HG03196 (cell line): ENCODE results near the gene SRSF3.
"Not testable (repeated sequence)": the region's sequence is repeated elsewhere in the genome, so short reads cannot be mapped to it uniquely, and the experiment has no call there.

Source experiments
- ATAC-seq: cut with Tn5 transposase; IDR thresholded peaks from one replicate; pipeline ENCODE4 v1.9.1; 2021; ENCODE audit not compliant: unreplicated experiment

The SRSF3 gene

DNA sequence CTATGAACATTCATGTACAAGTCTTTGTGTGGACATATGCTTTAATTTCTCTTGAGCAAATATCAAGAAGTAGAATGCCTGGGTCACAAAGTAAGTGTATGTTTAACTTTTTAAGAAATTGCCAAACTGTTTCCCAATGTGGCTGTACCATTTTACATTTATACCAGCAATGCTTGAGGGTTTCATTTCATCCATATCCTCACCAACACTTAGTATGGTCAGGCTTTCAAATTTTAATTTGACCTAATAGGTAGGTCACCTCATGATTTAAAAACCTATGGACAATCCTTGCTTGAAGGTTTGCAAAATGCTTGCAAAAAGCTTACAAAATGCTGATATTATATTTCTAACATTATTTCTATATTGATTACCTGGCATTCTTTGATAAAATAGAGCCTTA, 19.5 kb upstream of the SRSF3 start:
- no peak for ATAC-seq

DNA sequence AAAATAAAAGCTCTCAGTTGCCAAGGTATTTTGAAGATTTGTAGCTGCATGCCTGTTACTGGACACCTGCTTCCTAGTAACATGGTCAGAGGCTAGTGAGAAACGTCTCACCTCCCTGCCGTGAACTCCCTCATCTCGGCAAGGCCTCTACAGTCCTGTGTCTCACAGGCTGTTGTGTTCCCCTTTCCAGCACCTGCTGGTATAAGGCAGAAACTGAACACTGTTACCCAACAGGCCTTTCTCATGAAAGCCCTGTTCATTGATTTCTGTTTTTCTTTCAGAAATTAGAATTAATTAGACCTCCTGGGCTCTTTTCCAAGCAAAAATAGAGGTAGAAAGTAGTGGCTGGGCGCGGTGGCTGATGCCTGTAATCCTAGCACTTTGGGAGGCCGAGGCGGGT, 17.6 kb upstream of the SRSF3 start:
- ATAC-seq, result no peak

DNA sequence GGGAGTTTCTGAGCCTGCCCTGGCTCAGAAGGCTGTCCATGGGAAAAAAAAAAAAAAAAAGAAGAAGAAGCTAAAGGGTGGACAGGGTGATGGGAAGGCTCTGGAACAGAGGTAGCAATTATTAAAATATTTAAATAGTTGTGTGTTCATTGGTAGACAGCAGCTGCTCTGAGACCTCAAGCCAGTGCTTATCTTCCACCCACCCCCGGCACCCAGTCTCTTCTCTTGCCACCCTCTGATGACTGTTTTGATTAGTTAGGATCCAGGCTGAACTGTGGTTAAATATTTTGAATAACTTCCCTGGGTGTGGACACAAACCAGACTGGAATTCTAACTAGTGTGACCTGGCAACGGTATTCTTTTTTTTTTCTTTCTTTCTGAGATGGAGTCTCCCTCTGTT, 16.9 kb upstream of the SRSF3 start:
- no peak for ATAC-seq

DNA sequence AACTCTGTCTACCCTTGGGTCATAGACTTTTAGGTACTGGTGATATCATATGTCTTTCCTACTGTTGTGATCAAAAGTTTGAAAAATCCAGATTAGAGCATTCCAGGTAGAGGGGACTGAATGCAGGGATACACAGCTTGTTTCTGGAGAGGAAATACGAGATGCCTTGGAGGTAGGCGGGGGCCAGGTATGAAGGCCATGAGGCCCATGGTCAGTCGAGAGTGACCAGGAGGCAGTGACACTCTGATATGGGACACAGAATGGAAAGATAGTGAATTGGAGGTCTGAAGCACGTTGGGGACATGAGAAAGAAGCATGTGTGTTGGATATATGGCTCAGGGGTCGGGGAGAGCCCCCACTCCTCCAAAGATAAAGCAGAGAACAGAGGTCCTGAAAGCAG, 16.1 kb upstream of the SRSF3 start:
- no peak for ATAC-seq

DNA sequence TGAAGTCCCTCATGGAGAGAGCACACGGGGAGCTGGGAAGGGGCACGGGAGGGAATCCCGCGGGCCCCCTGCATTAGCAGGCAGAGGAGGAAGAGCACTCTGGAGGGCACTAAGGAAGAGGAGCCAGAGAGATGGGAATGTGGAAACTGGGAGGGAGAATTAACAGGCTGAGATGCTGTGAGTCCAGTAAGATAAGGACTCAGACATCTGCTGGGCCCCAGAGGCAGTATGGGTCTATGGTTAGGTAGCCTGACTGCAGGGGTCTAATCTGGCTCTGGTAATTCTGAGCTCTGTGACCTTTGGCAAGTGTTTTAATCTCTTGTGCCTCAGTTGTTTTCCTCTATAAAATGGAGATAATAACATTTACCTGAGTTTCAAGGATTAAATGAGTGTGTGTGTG, 15.7 kb upstream of the SRSF3 start:
- ATAC-seq, result no peak

DNA sequence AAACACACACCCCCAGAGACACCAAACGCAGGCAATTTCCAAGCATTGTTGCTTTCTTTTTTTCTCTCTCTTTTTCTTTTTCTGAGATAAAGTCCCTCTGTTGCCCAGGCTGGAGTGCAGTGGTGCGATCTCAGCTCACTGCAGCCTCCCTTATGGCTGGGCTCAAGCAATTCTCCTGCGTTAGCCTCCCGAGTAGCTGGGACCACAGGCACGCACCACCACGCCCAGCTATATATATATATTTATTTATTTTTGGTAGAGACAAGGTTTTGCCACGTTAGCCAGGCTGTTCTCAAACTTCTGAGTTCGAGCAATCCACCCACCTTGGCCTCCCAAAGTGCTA, 14.0 kb upstream of the SRSF3 start:
- no peak for ATAC-seq

DNA sequence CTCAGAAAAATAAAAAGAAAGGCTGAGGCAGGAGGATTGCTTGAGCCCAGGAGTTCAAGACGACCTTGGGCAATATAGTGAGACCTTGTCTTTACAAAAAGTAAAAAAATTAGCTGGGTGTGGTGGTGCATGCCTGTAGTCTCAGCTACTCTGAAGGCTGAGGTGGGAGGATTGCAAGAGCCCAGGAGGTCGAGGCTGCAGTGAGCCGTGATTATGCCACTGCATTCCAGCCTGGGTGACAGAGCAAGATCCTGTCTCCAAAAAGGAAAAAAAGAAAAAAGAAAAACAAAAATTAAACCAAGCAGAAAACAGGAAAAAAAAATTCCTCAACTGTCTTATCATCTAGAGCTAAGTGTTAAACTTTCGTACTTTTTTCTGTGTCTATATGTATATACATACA, 12.4 kb upstream of the SRSF3 start:
- ATAC-seq, result no peak

DNA sequence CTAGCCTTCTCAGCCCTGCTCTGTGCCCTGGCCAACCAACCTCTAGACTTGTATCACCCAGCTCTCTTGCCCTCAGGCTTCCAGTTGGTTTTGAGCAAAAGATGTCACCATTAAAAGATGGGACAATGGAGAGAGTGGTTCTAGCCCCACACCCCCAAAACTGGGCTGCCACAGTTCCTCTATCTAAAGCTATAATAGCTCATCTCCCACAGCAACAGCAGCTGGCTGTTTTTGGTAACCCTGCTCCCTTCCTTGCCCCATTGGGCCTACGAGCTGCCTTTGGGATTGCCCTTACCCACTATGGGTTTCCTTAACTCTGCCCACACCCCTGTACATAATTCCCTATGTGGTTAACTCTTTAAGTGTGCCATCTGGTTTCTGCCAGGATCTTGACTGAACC, 7.6 kb upstream of the SRSF3 start:
- no peak for ATAC-seq

DNA sequence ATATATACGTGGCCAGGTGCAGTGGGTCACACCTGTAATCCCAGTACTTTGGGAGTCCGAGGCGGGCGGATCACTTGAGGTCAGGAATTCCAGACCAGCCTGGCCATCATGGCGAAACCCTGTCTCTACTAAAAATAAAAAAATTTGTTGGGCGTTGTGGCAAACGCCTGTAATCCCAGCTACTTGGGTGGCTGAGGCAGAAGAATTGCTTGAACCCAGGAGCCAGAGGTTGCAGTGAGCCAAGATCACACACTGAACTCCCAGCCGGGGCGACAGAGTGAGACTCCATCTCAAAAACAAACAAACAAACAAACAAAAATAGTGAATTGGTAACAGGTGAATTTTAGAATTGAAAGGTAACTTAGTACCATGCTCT, 5.1 kb upstream of the SRSF3 start:
- ATAC-seq, result not testable (repeated sequence)

DNA sequence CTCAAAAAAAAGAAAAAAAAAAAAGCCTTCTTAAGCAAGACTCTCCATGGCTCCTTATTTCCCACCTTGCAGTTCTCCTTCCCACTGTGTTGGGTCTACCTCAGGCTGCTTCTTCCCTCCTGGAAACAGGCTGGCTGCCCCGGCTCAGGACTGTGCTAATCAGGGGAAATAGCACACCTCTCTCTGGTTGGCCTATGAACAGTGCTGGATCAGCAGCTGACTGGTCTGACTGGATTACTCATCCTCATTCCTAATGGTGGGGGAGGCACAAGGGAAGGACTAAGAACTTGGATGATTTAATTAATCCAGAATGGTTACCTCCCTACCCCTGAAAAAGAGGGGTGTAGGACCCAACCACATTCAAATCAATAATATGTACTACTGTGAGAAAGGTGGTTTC, 3.9 kb upstream of the SRSF3 start:
- no peak for ATAC-seq

DNA sequence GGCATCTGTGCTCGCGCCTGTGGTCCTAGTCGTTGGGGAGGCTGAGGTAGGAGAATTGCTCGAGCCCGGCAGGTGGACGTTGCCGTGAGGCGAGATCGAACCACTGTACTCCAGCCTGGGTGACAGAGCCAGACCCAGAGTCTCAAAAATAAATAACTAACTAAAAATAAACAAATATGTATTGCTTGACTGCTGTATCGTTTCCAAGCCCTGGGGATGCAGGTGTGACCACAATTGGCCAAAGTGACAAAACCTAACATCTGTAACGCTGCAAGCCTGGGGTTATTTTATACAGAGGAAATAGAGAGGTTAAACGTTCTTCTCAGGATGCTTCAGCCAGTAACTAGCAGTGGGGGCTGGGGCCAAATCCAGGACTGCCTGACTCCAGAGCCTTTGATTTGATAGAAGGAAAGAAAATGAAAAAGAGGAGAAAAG, 1.9 kb upstream of the SRSF3 start:
- peak; percentile 40 for ATAC-seq

DNA sequence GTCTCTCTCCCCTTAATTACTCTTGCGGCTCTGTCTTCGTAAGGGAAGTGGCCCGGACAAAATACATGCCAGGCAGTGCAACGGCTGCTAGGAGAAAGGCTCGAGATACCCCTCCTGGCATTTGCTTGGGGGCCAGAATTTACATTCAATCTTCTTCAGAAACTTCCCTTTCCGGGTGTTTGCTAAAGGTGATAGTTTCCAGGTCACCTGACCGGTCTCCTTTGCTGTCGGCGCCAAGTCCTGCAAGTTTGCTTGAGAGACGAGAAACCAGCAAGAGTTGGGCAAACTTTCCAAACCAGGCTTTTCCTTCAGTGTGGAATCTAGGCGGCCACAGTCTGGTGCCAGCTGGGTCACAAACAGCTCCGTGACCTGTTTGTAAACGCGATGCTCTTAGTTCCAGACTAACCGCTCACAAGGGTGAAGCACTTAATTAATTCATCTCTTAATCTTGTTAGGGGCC, 563 bp upstream of the SRSF3 start:
- peak; percentile 21 for ATAC-seq

DNA sequence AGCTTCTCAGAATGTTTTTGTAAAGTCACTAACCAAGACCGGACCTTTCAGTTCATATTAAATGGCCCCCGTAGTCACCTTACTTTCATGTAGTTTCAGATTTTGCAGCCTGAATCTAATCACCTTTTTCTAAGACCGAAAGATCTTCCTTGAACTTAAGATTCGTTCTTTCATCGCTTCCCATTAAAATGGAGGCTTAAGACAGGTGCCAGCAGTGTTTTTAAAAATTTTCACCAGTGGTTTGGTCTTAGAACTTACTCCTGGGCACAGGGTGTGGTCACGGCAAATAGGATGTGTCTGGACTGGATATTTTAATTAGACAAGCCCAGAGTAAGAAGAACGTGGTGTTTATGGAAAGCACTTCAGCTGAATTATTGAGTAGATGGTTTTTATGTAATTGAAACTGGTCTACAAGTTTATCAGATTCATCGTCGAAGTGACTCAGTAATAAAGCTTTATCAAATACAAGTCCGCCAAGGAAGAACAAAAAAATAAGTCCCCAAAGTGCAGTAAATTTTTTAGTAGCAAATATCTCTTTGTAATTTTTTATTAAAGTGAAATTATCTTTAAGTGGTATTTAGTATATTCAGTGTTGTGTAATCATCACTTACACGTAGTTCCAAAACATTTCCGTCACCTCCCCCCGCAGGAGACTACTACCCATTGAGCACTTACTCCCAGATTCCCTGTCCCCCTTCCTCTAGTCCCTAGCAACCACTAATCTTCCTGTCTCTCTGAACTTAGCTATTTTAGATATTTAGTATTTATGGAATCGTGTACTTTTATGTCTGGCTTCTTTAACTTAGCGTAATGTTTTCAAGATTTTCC, 868 bp downstream of the SRSF3 start:
- no peak for ATAC-seq

DNA sequence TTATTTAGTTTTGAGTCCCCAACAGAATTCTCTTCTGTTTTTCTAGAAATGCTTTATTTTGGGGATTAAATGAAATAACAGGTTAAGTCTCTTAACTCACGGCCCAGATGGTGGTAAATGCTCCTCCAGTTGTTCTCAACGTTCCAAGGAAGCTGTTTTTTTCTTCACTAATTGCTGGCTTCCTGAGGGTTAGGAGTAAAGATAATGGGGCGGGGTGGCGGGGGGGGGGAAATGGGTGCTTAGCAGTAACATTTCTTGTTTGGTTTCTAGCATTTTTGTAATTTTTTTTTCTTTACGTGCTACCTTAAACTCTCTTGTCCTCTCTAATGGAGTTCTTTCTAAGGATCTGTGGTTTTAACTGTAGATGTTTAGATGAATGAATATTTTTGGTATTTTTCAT, 2.2 kb downstream of the SRSF3 start:
- no peak for ATAC-seq

DNA sequence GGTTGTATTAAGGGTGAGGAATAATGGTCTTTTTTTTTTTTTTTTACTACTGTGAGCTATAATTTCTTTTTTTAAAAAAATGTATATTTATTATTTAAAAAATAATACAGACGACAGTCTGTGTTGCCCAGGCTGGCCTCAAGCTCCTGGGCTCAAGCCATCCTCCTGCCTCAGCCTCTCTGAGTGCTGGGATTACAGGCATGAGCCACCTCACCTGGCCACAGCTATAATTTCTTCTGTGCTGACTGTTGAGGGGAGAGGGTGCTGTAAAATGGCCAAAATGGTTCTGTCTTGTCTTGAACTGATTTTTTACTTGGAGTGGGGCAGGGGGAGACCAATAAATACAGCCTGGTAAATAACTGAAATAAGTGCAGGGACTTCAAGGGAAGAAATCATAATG, 3.6 kb downstream of the SRSF3 start:
- ATAC-seq, result no peak

DNA sequence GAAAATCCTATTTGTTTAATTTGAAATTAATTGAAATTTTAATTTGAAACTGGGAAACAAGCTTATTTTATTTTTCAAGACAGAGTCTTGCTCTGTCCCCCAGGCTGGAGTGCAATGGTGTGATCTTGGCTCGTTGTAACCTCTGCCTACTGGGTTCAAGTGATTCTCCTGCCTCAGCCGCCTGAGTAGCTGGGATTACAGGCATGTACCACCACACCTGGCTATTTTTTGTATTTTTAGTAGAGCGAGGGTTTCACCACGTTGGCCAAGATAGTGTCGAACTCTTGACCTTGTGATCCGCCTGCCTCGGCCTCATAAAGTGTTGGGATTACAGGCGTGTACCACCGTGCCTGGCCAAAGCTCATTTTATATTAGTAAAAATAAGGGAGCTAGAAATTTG, 4.2 kb downstream of the SRSF3 start:
- no peak for ATAC-seq

DNA sequence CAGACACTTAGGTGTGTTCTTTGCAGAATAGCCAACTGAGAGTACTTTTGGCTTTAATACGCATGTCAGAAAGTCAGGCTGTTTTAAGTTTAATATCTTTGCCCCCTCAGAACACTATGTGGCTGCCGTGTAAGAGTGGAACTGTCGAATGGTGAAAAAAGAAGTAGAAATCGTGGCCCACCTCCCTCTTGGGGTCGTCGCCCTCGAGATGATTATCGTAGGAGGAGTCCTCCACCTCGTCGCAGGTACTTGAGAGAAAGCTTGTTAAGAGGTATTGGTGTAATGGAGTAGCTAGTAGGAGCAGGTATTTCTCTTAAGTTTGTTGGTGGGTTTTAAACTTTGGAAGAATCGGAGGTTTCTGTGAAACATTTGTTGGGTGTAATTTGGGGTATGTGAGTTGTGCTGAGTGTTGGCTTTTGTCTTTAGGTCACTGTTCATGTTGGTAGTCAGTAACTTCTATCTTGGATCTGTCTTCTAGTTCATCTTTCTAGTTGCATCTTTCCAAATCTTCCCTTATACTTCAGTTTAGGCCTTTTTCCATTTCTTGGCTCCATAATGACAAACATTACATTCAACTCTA, 4.7 kb downstream of the SRSF3 start:
- no peak for ATAC-seq

DNA sequence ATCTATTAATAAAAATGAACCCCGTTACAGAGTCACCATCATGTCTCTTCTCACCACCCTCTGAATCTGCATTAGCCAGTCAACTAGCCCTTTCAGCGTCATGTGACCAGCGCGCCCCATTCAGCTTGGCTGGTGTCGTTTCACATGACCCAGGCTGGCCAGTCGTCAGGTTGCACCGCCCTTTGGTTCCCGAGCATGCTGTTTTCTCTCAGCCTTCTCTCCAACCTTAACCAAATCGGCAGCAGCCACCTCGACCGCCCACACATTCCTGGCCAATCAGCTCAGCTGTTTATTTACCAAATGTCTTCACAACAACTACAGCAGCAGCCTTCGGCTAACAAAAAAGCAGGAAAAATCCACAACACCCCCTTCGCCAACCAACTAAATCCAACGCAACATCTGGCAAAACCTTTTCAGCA, 5.6 kb downstream of the SRSF3 start:
- ATAC-seq, result no peak

DNA sequence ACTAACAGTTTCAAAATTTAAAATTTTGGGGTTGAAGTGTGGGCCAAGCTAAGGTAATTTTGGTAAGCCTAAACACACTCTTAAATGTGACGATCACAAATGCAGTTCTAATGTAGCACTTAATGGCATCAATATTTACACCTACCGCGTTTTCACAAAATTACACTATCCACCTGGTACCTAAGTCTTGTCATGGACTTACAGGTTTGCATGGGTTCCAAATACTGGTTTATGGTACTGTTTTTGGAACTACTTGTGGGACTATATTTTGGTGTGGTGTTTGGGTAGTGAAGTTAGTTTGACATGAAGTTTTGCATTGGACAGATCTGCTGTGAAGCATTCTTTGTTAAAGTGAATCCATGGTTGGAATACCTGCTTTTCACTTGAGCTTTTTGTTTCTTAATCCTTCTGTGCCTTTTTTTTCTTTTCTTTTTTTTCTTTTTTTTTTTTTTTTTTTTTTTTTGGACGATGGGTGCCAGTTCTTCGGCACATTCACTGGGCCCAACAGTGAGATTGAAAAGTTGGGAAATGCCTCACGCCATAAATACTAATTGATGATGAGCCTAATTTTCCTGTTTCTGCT, 6.5 kb downstream of the SRSF3 start:
- no peak for ATAC-seq

DNA sequence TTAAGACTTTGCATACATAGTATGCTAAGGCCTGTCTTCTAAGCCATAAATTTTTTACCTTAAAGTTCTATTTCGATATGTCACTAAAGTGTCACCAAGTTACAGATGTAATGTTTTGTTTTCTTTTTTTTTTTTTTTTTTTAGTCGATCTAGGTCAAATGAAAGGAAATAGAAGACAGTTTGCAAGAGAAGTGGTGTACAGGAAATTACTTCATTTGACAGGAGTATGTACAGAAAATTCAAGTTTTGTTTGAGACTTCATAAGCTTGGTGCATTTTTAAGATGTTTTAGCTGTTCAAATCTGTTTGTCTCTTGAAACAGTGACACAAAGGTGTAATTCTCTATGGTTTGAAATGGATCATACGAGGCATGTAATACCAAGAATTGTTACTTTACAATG, 7.7 kb downstream of the SRSF3 start:
- ATAC-seq, result not testable (repeated sequence)

DNA sequence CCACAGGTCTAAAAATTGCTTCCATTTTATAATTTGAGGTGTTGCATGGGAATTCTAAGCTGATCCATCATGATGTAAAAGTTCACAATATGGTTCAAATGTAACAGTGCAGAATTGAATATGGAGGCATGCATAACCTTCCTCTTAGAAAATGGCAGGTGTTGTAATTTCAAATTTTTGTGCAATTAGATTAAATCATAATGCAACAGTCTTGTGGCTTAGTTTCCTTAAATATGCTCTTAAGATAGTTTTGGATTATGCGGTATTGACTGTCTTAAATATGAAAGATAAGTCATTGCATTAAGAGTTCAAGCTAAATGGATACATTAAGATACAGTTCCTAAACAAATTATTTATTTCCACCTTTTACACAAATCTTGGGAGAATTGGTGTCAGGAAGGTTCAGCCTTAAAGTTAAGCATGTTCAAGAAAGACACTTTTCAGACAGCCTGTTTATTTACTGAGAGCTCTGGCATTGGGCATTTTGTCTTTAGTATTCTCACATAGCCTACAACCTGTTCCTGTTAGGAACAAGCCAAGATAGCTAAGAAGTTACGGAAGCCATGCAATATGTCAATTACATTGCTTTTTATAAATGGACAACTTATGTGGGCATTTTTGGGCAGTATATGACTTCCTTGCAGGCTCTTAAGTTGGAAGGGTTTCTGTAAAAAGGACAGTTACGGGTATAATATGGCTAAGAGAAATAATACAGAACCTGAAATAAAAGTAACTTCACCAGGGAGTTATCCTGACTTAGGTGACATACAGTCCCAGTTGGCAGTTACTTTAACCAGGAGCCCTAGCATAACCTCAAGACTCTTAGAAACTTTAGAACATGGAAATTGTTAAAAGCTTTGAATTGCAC, 9.3 kb downstream of the SRSF3 start:
- no peak for ATAC-seq
